ENCODE data around the gene SUPT20HL1.
"Not testable (repeated sequence)": the region's sequence is repeated elsewhere in the genome, so short reads cannot be mapped to it uniquely, and the experiment has no call there.

SUPT20HL1 gene

GRCh38 chrX:24362089-24362745 is 1.8 kb downstream of the SUPT20HL1 start:
- in situ Hi-C loops (cut with HindIII; ENCODE audit: low sequenced_read_pairs), result not testable (repeated sequence)

- in situ Hi-C loops (cut with HindIII; ENCODE audit: low sequenced_read_pairs), result not testable (repeated sequence)
Observed at GRCh38 chrX:24363432-24364181, 3.2 kb downstream of the SUPT20HL1 start.

DNA sequence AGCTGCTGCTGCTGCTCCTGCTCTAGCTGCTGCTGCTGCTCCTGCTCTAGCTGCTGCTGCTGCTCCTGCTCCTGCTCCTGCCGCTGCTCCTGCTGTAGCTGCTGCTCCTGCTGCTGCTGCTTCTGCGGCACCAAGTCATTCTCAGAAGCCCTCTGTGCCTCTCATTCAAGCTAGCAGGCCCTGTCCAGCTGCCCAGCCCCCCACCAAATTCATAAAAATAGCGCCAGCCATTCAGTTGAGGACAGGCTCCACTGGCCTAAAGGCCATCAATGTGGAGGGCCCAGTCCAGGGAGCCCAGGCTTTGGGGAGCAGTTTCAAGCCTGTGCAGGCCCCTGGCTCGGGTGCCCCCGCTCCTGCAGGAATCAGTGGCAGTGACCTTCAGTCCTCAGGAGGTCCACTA is 3.9 kb downstream of the SUPT20HL1 start:
- in situ Hi-C loops (cut with HindIII; ENCODE audit: low sequenced_read_pairs), result no loop called here

DNA sequence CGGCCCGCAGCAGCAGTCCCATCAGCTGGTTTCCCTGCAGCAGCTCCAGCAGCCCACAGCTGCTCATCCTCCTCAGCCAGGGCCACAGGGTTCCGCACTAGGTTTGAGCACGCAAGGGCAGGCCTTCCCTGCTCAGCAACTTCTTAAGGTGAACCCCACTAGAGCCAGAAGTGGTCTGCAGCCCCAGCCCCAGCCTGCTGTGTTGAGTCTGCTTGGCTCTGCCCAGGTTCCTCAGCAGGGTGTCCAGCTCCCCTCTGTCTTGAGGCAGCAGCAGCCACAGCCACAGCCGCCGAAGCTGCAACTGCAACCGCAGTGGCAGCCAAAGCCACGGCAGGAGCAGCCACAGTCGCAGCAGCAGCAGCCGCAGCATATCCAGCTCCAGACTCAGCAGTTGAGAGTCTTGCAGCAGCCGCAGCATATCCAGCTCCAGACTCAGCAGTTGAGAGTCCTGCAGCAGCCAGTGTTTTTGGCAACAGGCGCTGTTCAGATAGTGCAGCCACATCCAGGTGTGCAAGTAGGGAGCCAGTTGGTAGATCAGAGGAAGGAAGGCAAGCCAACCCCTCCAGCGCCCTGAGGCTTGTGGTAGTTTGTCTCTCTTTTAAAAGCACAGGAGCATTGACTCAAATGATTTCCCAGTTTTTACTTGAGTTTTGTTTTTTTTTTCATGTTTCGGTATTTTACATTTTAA is 4.6 kb downstream of the SUPT20HL1 start:
- in situ Hi-C loops (cut with HindIII; ENCODE audit: low sequenced_read_pairs), result no loop called here

GRCh38 chrX:24366762-24367400 is 6.4 kb downstream of the SUPT20HL1 start:
- in situ Hi-C loops (cut with HindIII; ENCODE audit: low sequenced_read_pairs), result not testable (repeated sequence)

DNA sequence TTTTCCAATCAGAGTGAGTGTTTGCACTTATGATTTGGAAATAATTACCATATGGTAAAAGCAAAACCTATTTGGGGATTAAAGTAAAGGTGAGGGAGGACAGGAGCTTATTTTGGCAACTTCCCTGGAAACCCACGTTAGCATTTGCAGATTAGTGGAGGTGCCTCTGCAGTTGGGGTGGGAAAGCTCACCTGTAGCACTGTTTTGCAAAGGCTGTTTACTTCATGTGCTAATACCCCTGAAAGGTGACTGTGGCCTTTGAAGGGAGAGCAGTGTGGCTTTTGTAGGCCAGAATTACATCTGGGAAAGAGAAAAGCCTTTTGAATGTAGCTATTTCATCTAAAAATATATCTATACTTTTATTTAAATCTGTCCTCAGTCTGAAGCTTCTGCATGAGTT is 9.4 kb downstream of the SUPT20HL1 start:
- in situ Hi-C loops (cut with HindIII; ENCODE audit: low sequenced_read_pairs), result no loop called here

DNA sequence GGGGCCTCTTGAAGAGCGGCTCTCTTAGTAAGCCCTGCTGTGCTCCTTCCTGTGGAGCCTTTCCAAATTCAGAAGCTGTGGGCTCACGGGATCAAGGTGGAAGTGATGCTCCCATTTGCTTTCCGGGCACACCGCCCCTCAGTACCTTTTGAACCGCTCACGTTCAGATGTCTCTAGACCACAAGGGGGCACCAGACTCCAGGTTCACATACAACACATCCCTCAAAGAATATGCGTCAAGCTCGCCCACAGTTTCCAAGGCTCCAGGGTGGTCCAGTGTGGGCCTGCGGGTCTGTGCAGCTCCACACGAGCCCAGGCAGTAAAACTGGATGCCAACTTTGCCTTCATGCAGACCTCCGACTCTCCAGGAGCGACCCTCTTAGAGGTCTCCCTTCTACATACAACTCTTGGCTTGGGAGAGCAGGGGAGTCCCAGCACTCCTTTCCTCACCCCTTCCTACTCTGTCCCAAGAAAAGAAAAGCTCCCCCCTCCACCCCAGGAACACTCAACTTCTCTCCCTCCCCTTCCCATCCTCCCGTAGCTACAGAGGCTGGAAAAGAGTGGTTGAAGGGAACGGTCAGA is 11.0 kb downstream of the SUPT20HL1 start:
- in situ Hi-C loops (cut with HindIII; ENCODE audit: low sequenced_read_pairs), result no loop called here

GRCh38 chrX:24372021-24372763 is 11.8 kb downstream of the SUPT20HL1 start:
- in situ Hi-C loops (cut with HindIII; ENCODE audit: low sequenced_read_pairs), result no loop called here

DNA sequence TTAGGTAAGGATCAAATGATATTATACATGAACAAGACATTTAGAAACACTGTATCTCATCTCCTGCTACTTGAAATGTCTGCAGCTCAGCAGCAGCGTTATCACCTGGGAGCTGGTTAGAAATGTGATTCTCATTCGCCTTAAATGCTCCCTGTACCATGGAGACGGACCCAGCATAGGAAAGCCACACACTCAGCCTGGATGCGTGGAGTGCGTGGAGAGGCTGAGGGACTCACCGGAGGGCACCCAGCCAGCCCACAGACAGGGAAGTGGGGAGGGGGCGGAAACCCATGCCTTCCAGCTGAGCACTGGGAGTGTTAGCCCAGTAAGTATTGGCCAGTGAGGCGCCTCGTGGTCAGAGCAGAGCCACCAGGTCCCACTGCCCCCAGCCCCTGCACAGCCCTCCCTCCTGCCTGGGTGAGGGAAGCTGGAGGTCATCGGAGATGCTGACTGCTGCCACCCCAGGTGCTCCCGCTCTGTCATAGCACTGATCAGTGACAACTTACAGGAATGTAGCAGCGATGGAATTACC is 15.2 kb downstream of the SUPT20HL1 start:
- in situ Hi-C loops (cut with HindIII; ENCODE audit: low sequenced_read_pairs), result no loop called here

DNA sequence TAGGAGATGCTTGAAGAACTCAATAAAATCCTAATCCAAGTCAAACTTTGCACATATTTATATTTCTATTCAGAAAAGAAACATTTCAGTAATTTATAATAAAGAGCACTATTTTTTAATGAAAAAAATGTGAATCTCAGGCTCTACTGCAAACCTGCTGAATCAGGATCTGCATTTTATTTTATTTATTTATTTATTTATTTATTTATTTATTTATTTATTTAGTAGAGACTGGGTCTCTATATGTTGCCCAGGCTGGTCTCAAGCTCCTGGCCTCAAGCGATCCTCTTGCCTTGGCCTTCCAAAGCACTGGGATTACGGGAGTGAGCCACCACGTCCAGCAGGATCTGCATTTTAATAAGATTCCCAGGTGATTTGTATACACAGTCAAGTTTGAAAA is 16.0 kb downstream of the SUPT20HL1 start:
- in situ Hi-C loops (cut with HindIII; ENCODE audit: low sequenced_read_pairs), result no loop called here

DNA sequence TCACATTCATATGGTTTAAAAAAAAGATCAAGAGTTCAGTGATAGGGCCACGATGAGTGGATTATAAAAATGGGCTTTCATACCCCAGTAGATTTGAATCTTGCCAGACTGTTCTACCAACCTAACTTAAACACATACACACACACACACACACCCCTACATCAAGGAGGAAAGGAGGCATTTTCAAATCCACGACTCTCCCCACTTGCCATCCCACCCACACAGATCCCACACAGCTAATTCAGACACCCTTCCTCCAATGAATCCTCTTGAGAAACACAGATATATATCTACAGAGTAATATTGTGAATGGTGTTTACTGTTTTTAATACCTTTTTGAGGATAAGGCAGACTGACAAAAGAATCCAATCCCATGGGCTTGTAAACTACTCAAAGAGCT is 16.8 kb downstream of the SUPT20HL1 start:
- in situ Hi-C loops (cut with HindIII; ENCODE audit: low sequenced_read_pairs), result no loop called here

DNA sequence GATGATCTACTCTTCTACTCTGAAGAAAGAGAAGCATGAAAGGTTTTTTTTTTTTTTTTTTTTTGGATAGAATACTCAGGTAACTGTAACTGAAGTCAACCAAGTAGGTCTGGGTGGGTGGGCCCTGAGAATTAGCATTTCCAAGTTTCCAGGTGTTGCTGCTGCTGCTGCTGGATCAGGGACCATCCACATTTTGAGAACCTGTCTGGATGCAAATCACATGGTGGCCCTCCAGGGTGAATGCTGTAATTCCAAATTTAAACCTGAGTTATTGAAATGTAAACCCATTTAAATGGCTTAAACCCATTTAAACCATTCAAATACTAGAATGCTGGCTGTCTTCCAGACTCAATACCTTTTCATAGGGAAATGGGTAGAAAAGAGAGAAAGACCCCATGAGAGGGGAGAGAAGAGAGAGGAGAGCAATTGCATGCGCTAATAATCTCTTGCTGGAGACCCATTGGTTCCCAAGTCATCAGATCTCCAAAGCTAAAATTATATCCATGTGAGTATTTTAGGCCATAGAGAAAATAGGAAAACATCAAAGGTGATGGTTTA is 17.6 kb downstream of the SUPT20HL1 start:
- in situ Hi-C loops (cut with HindIII; ENCODE audit: low sequenced_read_pairs), result no loop called here

DNA sequence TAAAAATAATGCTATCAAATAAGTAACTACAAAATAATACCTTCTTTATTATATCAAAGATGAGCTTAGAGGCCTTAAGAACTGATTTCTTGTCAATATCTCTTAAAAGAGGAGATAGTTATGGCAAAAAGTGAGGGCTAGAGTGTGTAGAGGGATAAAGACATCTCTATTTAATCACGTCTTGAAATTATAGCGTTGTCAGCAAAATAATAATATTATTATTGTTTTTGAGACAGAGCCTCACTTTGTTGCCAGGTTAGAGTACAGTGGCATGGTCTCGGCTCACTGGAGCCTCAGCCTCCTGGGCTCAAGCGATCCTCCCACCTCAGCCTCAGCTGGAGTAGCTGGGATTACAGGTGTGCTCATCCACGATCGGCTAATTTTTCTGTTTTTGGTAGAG is 18.3 kb downstream of the SUPT20HL1 start:
- in situ Hi-C loops (cut with HindIII; ENCODE audit: low sequenced_read_pairs), result no loop called here

DNA sequence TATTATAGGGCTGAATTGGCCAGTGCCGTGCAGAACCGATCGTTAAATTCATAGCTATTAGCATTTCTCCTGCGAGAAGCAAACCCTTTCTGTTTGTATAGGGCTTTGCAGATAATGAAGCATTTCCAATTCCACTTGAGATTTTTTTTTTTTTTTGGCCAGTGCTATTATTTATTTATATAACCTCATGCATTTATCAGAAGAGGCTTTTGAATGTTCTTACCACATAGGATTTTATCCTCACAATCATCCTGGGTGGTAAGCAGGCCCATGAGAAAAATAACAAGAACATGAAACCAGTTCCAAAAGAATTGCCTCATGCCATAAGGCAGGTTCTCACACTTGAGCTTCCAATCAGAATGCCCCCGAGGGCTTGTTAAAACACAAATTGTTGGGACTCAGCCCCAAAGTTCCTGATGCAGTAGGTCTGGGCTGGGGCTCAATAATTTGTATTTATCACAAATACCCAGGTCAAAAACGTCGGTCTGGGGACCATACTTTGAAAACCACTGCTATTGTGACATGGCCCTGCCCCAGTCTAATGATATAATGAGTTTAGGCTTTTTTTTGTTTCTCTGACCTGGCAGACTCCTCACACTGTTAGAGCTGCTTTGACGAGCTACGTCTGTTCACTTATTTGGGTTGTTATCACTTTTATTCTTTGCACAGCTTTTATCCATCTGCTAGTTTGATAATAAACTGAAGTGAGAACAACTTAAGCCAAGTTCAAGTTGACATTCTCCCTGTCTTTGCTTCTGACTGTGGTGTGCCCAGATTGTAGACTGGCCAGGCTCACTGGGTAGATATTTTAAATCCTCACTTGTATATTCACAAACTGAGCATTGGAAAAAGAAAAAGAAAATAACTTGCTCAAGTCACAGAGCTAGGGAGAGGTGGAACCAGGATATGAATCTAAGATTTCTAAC is 20.1 kb downstream of the SUPT20HL1 start:
- in situ Hi-C loops (cut with HindIII; ENCODE audit: low sequenced_read_pairs), result no loop called here

GRCh38 chrX:24382315-24382714 is 21.9 kb downstream of the SUPT20HL1 start:
- in situ Hi-C loops (cut with HindIII; ENCODE audit: low sequenced_read_pairs), result not testable (repeated sequence)

DNA sequence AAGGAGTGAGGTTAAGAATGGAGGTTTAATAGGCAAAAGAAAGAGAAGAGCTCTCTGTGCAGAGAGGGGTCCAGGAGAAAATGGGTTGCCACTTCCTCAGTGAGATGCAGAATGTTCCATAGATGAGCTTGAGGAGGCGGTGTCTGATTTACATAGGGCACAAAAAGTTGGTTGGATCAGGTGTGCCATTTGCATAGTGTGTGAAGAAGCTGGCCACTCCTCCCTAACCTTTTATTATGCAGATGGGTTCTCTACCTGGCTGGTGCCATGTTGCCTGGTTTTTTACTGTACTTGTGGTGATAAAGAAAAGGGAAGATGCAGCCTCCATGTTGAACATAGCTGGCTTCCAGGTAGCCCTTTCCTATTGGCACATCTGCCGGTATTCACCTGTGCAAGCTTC is 27.3 kb downstream of the SUPT20HL1 start:
- in situ Hi-C loops (cut with HindIII; ENCODE audit: low sequenced_read_pairs), result no loop called here

DNA sequence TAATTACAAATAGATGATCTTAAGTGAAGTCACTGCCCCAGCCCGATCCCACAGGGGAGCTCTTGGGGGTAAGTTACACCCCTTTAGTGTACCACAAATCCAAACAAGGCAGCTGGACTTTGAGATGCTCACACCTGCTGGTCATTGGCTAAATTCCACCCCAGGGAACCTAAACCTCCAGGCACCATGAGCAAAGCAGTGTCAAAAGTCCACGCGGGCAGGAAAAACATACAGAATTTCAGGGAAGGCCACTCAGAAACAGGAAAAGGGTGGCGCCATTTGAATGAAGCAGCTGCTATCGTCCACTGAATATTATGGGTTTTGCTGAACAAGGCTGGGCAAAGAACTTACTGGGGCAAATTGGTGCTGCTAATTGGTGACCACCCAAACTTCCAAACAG is 30.9 kb downstream of the SUPT20HL1 start:
- in situ Hi-C loops (cut with HindIII; ENCODE audit: low sequenced_read_pairs), result no loop called here

DNA sequence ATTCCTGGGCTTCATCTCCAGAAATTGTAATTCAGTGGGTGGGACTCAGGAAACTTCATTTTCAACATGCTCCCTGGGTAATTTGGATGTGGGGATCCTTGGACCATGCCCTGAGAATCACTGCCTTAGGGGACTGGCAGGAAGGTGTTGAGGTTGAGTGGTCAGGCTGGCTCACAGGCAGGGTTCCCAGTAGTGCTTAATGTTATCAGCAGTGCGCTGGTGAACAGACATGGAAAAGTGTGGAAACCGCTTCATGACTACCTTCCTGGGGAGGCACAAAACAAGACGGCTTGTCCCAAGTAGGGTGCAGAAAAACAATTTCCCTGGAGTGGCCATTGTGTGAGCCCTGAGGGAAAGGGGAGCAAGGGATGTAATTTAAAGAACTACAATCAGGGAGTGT is 31.4 kb downstream of the SUPT20HL1 start:
- in situ Hi-C loops (cut with HindIII; ENCODE audit: low sequenced_read_pairs), result no loop called here

- in situ Hi-C loops (cut with HindIII; ENCODE audit: low sequenced_read_pairs), result no loop called here
Observed at GRCh38 chrX:24392709-24393108, 32.3 kb downstream of the SUPT20HL1 start.

All from endothelial cell of hepatic sinusoid (primary cell).